GM12892 (cell line): ENCODE results near the gene NCBP3. TPM values are rescaled to one million over a fixed set of nuclear protein-coding genes. Genes with fewer than 3 reads are reported as not detected.
A peak's percentile ranks its signal among the peaks of the same experiment; 100 is the strongest.

Experiments
- DNase-seq: peaks from one replicate; pipeline ENCODE4 v3.0.0; 2011; ENCODE audit not compliant: insufficient read length
- FAIRE-seq: peaks from 2 replicates; lab custom pipeline; 2011; peaks lifted over from hg19 to GRCh38; lab: Jason Lieb, UNC
- POLR2A ChIP-seq: IDR thresholded peaks from 2 replicates; pipeline ENCODE4 v1.6.1; 2011; ENCODE audit warnings: low read depth, low read length, control low read depth
- POLR2AphosphoS5 ChIP-seq: IDR thresholded peaks from 2 replicates; pipeline ENCODE4 v1.6.1; 2011; ENCODE audit warnings: low read depth, low read length, control low read depth
- TAF1 ChIP-seq: IDR thresholded peaks from 2 replicates; pipeline ENCODE4 v1.6.1; 2011; ENCODE audit warnings: low read depth, mild to moderate bottlenecking, control low read depth, low read length, borderline replicate concordance
- polyA plus RNA-seq: library from polyadenylated mRNA; unstranded; fragments of >200 nt; gene quantifications from one replicate; pipeline ENCODE4 v1.2.1, GENCODE V29; 2012; ENCODE audit warnings: missing spikeins, inconsistent platforms; ENCODE audit not compliant: missing spikeins

The NCBP3 gene
- polyA plus RNA-seq: 21.0 TPM

- peak; percentile 99 for FAIRE-seq
- peak; percentile 91 for TF ChIP-seq POLR2A
- TF ChIP-seq POLR2AphosphoS5: peak; percentile 72
- TF ChIP-seq TAF1: peak; percentile 92
- DNase-seq: peak; percentile 94
Observed at GRCh38 chr17:3845621-3846436, at the start of gene NCBP3. NCBP3 (minus strand) TSS chr17:3846246; CDS start chr17:3846223, 23 bp downstream.

GRCh38 chr17:3895354-3895753 lies 49.3 kb upstream of the NCBP3 start:
- DNase-seq: no peak
- TF ChIP-seq TAF1 (no peak), POLR2AphosphoS5 (no peak), POLR2A (no peak)
- no peak for FAIRE-seq

- TF ChIP-seq POLR2AphosphoS5 (no peak), TAF1 (no peak), POLR2A (no peak)
- FAIRE-seq (no peak), DNase-seq (no peak)
Observed at GRCh38 chr17:3894911-3895343, 48.9 kb upstream of the NCBP3 start.

- FAIRE-seq: no peak
- no peak for DNase-seq
- no peak for TF ChIP-seq POLR2AphosphoS5
- TF ChIP-seq TAF1: no peak
- no peak for TF ChIP-seq POLR2A
Observed at GRCh38 chr17:3894188-3894587, 48.1 kb upstream of the NCBP3 start.

GRCh38 chr17:3893720-3894116 lies 47.7 kb upstream of the NCBP3 start:
- FAIRE-seq: no peak
- no peak for TF ChIP-seq POLR2AphosphoS5
- TF ChIP-seq TAF1: no peak
- no peak for DNase-seq

- DNase-seq (peak; percentile 99), FAIRE-seq (peak; percentile 94)
- no peak for TF ChIP-seq POLR2A
- TF ChIP-seq TAF1: no peak
- TF ChIP-seq POLR2AphosphoS5: no peak
Observed at GRCh38 chr17:3893003-3893719, 47.1 kb upstream of the NCBP3 start, which contains the start of gene CAMKK1. CAMKK1 (minus strand) TSS chr17:3893053; CDS start chr17:3885687, 7,366 bp downstream.

GRCh38 chr17:3892095-3892998 lies 46.3 kb upstream of the NCBP3 start:
- DNase-seq (no peak), FAIRE-seq (peak; percentile 56)
- TF ChIP-seq POLR2AphosphoS5 (no peak), TAF1 (no peak), POLR2A (no peak)

GRCh38 chr17:3891626-3892094 lies 45.6 kb upstream of the NCBP3 start:
- TF ChIP-seq TAF1 (no peak), POLR2A (no peak), POLR2AphosphoS5 (no peak)
- FAIRE-seq (no peak), DNase-seq (no peak)

- TF ChIP-seq POLR2AphosphoS5 (no peak), TAF1 (no peak), POLR2A (no peak)
- FAIRE-seq (no peak), DNase-seq (no peak)
Observed at GRCh38 chr17:3890878-3891219, 44.8 kb upstream of the NCBP3 start.

GRCh38 chr17:3890082-3890877 lies 44.2 kb upstream of the NCBP3 start:
- DNase-seq: no peak

More at GRCh38 chr17:3890082-3890877, 44.2 kb upstream of the NCBP3 start:
- TF ChIP-seq POLR2A (no peak), TAF1 (no peak), POLR2AphosphoS5 (no peak)
- FAIRE-seq: peak; percentile 27
